HT1080 (cell line): ENCODE data around the gene C14orf119. TPM values are rescaled to one million over a fixed set of nuclear protein-coding genes. Genes with fewer than 3 reads are reported as not detected.
"Not testable (repeated sequence)": the region's sequence is repeated elsewhere in the genome, so short reads cannot be mapped to it uniquely, and the experiment has no call there.

ENCODE experiments used
- DNase-seq: peaks from one replicate; pipeline ENCODE4 v3.0.0-alpha.2; 2015; ENCODE audit warnings: low read depth
- total RNA-seq: library from RNA; depleted of rRNA; stranded (reverse); fragments of >200 nt; shearing (Covaris generic); gene quantifications from 2 replicates; pipeline ENCODE4 v1.2.3, GENCODE V29; 2014

The C14orf119 gene
- total RNA-seq, 1 experiment from 2014 or later: 82.8 TPM

- not testable (repeated sequence) for DNase-seq
These were observed 12.9 kb downstream of the C14orf119 start for GRCh38 chr14:23108169-23108568.

- DNase-seq: no peak
These were observed 14.5 kb downstream of the C14orf119 start for GRCh38 chr14:23109769-23110168.

DNA sequence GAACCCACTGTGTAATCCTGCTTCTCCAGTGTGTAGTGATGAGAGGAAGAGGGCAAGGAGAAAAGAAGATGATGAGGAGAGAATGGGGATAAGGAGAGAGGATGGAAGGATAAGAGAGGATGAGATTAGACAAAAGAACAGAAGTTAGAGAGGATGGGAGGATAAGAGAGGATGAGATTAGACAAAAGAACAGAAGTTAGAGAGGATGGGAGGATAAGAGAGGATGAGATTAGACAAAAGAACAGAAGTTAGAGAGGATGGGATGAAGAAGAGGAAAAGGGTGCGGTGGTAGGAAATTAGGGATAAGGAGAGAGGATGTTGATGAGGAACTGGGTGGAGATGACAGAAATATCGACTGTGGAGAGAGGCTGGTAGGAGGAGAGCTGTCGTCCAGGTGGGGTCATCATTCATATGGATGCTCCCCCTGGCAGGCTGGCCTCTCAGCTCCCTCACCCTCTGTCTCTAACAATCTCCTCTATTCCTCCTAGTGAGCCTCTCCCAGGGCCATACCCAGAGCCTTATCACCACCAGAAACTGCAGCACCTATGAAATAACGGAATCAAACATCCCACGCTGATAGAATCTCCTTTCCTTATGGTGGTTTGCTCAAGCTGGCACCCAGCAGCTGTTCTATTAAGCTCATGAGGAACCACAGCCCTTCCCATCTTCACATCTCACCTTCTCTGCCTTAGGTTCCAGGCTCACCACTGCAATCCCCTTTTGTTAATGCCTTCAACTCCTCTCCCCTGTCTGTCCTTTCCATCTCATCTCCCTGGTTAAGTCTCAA is 15.5 kb downstream of the C14orf119 start:
- no peak for DNase-seq

- DNase-seq: no peak
These were observed 17.3 kb downstream of the C14orf119 start for GRCh38 chr14:23112359-23113178.

GRCh38 chr14:23113431-23114119 is 18.3 kb downstream of the C14orf119 start:
- DNase-seq: no peak

- DNase-seq: no peak
These were observed 18.8 kb downstream of the C14orf119 start for GRCh38 chr14:23114120-23114458.

DNA sequence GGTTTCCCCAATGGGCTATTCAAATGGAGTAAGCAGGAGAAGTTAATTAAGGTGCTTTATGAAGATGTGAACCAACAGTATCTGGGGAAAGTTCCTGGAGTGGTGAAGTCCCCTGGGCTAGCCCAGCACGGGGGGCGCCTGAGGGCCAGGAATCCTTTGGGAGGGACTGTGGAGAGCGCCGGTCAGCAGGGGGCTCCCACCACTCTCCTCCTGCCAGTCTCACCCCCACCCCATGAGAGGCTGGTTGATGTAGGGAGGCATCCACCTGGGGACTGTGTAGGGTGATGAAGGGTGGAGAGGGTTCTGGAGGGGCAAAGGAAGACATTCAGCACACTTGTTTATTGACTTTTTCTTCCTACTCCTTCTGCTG is 19.3 kb downstream of the C14orf119 start:
- DNase-seq: no peak

GRCh38 chr14:23115039-23115731 is 19.9 kb downstream of the C14orf119 start:
- peak; percentile 96 for DNase-seq

GRCh38 chr14:23115918-23116317 is 20.6 kb downstream of the C14orf119 start:
- DNase-seq: no peak

GRCh38 chr14:23117371-23118020 is 22.2 kb downstream of the C14orf119 start:
- DNase-seq: no peak

GRCh38 chr14:23118506-23119362 is 23.4 kb downstream of the C14orf119 start, which contains the start of gene CEBPE:
Gene CEBPE (minus strand): TSS chr14:23119255. CDS start chr14:23119091, 164 bp downstream.
- no peak for DNase-seq

- DNase-seq: no peak
These were observed 24.3 kb downstream of the C14orf119 start for GRCh38 chr14:23119363-23120327.

DNA sequence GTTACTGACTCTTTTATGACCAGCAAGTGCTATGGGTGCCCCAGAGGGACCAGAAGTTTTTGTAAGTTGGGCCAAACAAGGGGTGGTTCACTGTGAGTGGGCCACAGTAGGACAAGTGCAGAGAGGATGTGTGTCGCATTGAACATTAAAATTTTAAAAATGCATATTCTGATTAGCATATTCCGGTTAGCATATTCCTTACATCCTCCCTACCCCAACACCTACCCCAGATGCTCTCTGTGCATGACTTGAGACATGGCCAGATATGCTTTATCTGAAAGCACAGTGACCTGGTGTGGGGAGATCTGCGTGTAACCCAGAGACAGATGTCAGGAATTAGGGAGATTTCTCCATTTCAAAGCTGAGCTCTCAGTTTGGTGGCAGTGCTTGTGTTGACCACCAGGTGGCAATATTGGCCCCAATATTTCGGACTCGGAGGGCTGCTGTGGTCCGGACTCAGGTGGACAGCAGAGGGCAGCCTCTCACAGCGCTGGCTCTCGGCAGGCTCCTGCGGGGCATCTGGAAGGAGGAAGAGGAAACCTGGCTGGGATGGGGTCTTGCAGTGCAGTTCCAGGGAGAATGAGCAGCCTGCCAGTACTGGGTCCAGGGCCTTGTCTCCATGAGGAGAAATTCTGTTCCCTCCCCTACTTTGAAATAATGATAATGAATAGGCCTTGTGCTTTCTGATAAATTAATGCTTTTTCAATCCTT is 25.4 kb downstream of the C14orf119 start:
- DNase-seq: peak; percentile 83

GRCh38 chr14:23121361-23121771 is 26.1 kb downstream of the C14orf119 start:
- DNase-seq: peak; percentile 80

- no peak for DNase-seq
These were observed 26.8 kb downstream of the C14orf119 start for GRCh38 chr14:23122086-23122485.

- DNase-seq: no peak
These were observed 28.1 kb downstream of the C14orf119 start for GRCh38 chr14:23123419-23123818.

DNA sequence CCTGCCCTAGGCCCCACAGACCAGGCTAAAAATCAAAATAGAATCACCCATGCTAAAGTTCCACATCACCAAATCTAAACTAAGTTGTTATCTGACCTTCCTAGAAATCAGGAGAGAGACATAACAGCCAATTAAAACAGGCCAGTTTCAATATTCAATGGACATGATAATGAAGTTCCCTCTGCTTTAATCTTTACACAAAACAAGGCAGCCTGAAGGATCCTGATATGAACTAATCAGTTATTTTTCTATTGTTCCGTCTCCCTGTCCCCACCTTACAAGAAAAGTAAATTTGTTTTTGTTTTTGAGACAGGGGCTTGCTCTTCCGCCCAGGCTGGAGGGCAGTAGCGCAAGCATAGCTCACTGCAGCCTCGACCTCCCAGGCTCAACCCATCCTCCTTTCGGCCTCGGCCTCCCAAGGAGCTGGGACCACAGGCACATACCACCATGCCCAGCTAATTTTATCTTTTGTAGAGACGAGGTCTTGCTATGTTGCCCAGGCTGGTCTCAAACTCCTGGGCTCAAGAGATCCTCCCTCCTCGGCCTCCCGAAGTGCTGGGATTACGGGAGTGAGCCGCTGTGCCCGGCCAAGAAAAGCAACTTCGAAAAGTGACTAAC is 29.1 kb downstream of the C14orf119 start:
- DNase-seq: no peak

GRCh38 chr14:23125011-23125410 is 29.7 kb downstream of the C14orf119 start:
- DNase-seq: no peak
